MM.1S (cell line): ENCODE measurements around the gene KDM7A.

ENCODE experiments used
- DNase-seq: peaks from one replicate; pipeline ENCODE4 v3.0.0-alpha.2; 2015
- H2AFZ ChIP-seq: fragments of 300-600 bp; sonication (generic); 2 replicates; pipeline ENCODE4 v1.6.0; 2016; ENCODE audit warnings: antibody characterized with exemption, low read length
- H3F3A ChIP-seq: fragments of 300-600 bp; sonication (generic); 2 replicates; pipeline ENCODE4 v1.6.1; 2016; ENCODE audit warnings: mild to moderate bottlenecking, antibody characterized with exemption, low read length, moderate library complexity, mixed read lengths; ENCODE audit not compliant: insufficient read depth
- H3K27ac ChIP-seq: fragments of 300-600 bp; sonication (generic); 2 replicates; pipeline ENCODE4 v1.5.1; 2016; ENCODE audit warnings: mild to moderate bottlenecking, low read length
- H3K27me3 ChIP-seq: fragments of 300-600 bp; sonication (generic); replicated peaks from 2 replicates; pipeline ENCODE4 v1.6.0; 2016; ENCODE audit warnings: low read length; ENCODE audit not compliant: insufficient read depth
- H3K36me3 ChIP-seq: fragments of 300-600 bp; sonication (generic); replicated peaks from 2 replicates; pipeline ENCODE4 v1.6.1; 2016; ENCODE audit warnings: mild to moderate bottlenecking, low read length, mixed read lengths; ENCODE audit not compliant: insufficient read depth
- H3K4me1 ChIP-seq: fragments of 300-600 bp; sonication (generic); 2 replicates; pipeline ENCODE4 v1.6.1; 2016; ENCODE audit warnings: low read length, mixed read lengths
- H3K4me2 ChIP-seq: fragments of 300-600 bp; sonication (generic); 2 replicates; pipeline ENCODE4 v1.6.0; 2016; ENCODE audit warnings: low read depth, low read length
- H3K4me3 ChIP-seq: fragments of 300-600 bp; sonication (generic); 2 replicates; pipeline ENCODE4 v1.5.1; 2016; ENCODE audit warnings: low read length, mixed read lengths
- H3K79me2 ChIP-seq: fragments of 300-600 bp; sonication (generic); 2 replicates; pipeline ENCODE4 v1.6.1; 2016; ENCODE audit warnings: mixed run types, low read length, mixed read lengths
- H3K9ac ChIP-seq: fragments of 300-600 bp; sonication (generic); 2 replicates; pipeline ENCODE4 v1.6.1; 2016; ENCODE audit warnings: low read length, mixed read lengths
- H3K9me2 ChIP-seq: fragments of 300-600 bp; sonication (generic); replicated peaks from 2 replicates; pipeline ENCODE4 v1.6.1; 2016; ENCODE audit warnings: mild to moderate bottlenecking, low read length, mixed read lengths; ENCODE audit not compliant: insufficient read depth
- H3K9me3 ChIP-seq: fragments of 300-600 bp; sonication (generic); replicated peaks from 2 replicates; pipeline ENCODE4 v1.6.1; 2016; ENCODE audit warnings: mild to moderate bottlenecking, low read length, mixed read lengths; ENCODE audit not compliant: insufficient read depth
- H4K20me1 ChIP-seq: fragments of 300-600 bp; sonication (generic); 2 replicates; pipeline ENCODE4 v1.6.1; 2016; ENCODE audit warnings: mild to moderate bottlenecking, low read length, moderate library complexity, mixed read lengths; ENCODE audit not compliant: insufficient read depth
- EZH2 ChIP-seq: fragments of 300-600 bp; sonication (generic); optimal IDR thresholded peaks from 2 replicates; pipeline ENCODE3; 2017; ENCODE audit warnings: low read depth, mild to moderate bottlenecking, antibody characterized with exemption, low read length, mixed read lengths
- EZH2phosphoT487 ChIP-seq: fragments of 300-600 bp; sonication (generic); IDR thresholded peaks from 2 replicates; pipeline ENCODE4 v1.6.1; 2018; ENCODE audit warnings: antibody characterized with exemption, low read length
- TF ChIP-seq, protein P1 (sequence below): fragments of 300-600 bp; sonication (generic); IDR thresholded peaks from 2 replicates; pipeline ENCODE4 v1.5.1; 2016; ENCODE audit warnings: antibody characterized with exemption, low read length, mixed read lengths

KDM7A gene

DNA sequence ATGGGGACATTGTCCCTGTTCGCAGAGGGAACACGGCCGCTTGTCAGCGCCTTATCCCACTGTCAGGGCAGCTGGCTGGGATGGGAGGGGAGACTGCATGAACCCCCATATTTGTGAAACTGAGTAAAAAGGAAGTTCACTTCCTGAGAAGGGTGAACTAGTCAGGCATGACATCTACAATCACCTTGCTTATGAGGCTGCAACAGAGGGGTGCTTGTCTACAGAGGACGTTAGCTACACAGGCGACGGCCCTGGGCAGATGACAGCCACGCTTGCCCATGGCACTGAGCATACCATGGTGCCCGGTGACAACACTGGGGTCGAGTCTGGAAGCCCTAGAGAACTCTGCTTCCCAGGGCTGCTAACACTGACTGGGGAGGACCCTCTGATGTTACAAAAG is 46.0 kb upstream of the KDM7A start:
- Histone ChIP-seq H3F3A (no peaks in the 10 kb centered on the region), H4K20me1 (no peaks in the 10 kb centered on the region), H3K27ac (no peak overlapping the region), H3K4me3 (no peak overlapping the region), H3K36me3 (no peaks in the 10 kb centered on the region), H3K27me3 (0 out of 2 replicates have a peak, but pooled peaks cover 7% of the 10 kb centered on the region), H3K9me2 (no peaks in the 10 kb centered on the region), H3K4me1 (0 out of 2 replicates have a peak, but pooled peaks cover 15% of the 10 kb centered on the region), H3K9ac (no peak overlapping the region), H3K79me2 (no peaks in the 10 kb centered on the region), H3K4me2 (no peak overlapping the region), H2AFZ (no peak overlapping the region), H3K9me3 (no peaks in the 10 kb centered on the region)
- DNase-seq = no peak
- TF ChIP-seq EZH2phosphoT487 = no peak

DNA sequence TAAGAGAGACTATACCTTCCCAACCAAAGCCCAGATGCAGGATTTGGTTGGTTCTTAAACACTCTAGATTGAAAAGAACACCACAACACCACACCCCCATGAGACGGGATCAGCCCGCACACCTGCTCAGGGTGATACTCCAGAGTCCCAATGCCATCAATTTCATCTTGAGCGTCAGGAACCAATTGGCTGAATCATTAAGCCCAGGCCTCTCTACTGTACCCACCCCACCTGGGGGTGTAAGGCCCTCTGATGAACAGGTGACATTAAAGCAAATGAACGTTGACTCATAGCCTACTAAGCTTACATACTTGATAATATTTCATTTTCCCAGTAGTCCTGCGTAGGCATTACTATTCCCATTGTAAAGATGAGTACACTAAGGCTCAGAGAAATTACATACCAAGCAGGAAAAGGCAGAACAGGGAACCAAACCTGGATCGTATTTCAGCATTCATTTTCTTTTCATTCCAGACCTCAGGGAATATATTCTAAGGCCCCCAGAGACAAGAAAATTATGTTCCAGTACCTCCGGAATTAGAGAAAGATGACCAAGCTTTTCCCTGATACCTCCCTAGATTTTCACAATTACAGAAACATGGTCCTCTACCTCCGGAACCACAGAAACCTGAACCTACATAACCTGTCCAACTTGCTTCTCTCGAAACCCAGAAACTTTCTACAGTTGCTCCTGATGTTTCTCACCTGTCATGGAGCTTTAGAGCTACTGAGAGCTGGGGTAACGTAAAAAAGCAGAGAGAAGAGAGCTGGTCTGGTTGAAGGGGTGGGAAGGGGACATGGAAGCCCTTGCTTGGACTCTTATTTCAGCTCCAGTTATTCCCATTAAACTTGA is 43.1 kb upstream of the KDM7A start:
- H3K4me3 ChIP-seq = no peak overlapping the region
- no peaks in the 10 kb centered on the region for H3K9me3 ChIP-seq
- H3K79me2 ChIP-seq = no peaks in the 10 kb centered on the region
- no peak overlapping the region for H3K9ac ChIP-seq
- no peaks in the 10 kb centered on the region for H3K9me2 ChIP-seq
- no peaks in the 10 kb centered on the region for H3K36me3 ChIP-seq
- H2AFZ ChIP-seq = no peak overlapping the region
- peaks cover under 1% of the 10 kb centered on the region; the same call in 1 of the 2 replicates for H3F3A ChIP-seq
- H3K27ac ChIP-seq = no peak overlapping the region
- peaks cover 13% of the 10 kb centered on the region for H3K4me1 ChIP-seq
- no peak for DNase-seq
- H3K27me3 ChIP-seq = peaks cover 18% of the 10 kb centered on the region
- no peak overlapping the region for H3K4me2 ChIP-seq
- no peaks in the 10 kb centered on the region for H4K20me1 ChIP-seq
- TF ChIP-seq, protein P1, sequence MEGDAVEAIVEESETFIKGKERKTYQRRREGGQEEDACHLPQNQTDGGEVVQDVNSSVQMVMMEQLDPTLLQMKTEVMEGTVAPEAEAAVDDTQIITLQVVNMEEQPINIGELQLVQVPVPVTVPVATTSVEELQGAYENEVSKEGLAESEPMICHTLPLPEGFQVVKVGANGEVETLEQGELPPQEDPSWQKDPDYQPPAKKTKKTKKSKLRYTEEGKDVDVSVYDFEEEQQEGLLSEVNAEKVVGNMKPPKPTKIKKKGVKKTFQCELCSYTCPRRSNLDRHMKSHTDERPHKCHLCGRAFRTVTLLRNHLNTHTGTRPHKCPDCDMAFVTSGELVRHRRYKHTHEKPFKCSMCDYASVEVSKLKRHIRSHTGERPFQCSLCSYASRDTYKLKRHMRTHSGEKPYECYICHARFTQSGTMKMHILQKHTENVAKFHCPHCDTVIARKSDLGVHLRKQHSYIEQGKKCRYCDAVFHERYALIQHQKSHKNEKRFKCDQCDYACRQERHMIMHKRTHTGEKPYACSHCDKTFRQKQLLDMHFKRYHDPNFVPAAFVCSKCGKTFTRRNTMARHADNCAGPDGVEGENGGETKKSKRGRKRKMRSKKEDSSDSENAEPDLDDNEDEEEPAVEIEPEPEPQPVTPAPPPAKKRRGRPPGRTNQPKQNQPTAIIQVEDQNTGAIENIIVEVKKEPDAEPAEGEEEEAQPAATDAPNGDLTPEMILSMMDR = no peak
- TF ChIP-seq EZH2phosphoT487 (no peak), EZH2 (no peak)

DNA sequence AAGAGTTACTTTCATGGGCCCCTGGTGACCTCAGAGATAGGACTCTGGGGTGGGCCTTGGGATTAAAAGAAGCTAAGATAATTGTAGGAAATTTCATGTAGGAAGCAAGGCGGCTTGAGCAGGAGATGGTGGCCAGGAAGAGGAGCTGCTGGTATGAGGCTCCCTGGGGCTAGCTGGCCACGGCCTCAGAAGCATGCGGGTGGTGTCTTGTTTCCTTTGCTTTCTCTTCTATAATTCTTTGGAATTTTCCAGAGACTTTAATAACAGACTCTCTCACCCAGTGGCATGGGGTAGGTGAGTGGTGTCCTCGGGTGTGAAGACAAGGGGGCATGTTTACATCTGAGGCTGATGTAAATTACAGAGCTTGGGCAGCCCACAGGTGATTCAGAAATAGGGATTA is 41.9 kb upstream of the KDM7A start:
- H3F3A ChIP-seq = peaks cover 13% of the 10 kb centered on the region
- H3K9me3 ChIP-seq = no peaks in the 10 kb centered on the region
- H3K4me3 ChIP-seq = no peak overlapping the region
- no peaks in the 10 kb centered on the region for H4K20me1 ChIP-seq
- no peak overlapping the region for H3K27ac ChIP-seq
- no peak for DNase-seq
- peaks cover 18% of the 10 kb centered on the region for H3K27me3 ChIP-seq
- H3K9ac ChIP-seq = no peak overlapping the region
- TF ChIP-seq EZH2phosphoT487 (no peak), EZH2 (no peak)
- TF ChIP-seq, protein P1 = no peak
- H3K4me1 ChIP-seq = peaks cover 20% of the 10 kb centered on the region
- no peaks in the 10 kb centered on the region for H3K36me3 ChIP-seq
- H2AFZ ChIP-seq = no peak overlapping the region
- H3K79me2 ChIP-seq = no peaks in the 10 kb centered on the region
- no peak overlapping the region for H3K4me2 ChIP-seq
- H3K9me2 ChIP-seq = no peaks in the 10 kb centered on the region
